Ishikawa (cell line): ENCODE measurements around the gene PLIN3.

Experiments
- CREB1 ChIP-seq: IDR thresholded peaks from 2 replicates; pipeline ENCODE4 v1.6.1; 2012; ENCODE audit warnings: low read depth
- EGR1 ChIP-seq: IDR thresholded peaks from 2 replicates; pipeline ENCODE4 v1.6.1; 2012
- RAD21 ChIP-seq: IDR thresholded peaks from 2 replicates; pipeline ENCODE4 v1.6.1; 2012; ENCODE audit warnings: low read depth
- REST ChIP-seq: IDR thresholded peaks from 2 replicates; pipeline ENCODE4 v1.6.1; 2012; ENCODE audit warnings: low read depth, mild to moderate bottlenecking
- TAF1 ChIP-seq: IDR thresholded peaks from 2 replicates; pipeline ENCODE4 v1.6.1; 2012; ENCODE audit warnings: low read depth, mild to moderate bottlenecking
- TCF12 ChIP-seq: IDR thresholded peaks from 2 replicates; pipeline ENCODE4 v1.6.1; 2012; ENCODE audit warnings: low read depth
- YY1 ChIP-seq: IDR thresholded peaks from 2 replicates; pipeline ENCODE4 v1.6.1; 2012; ENCODE audit warnings: low read depth
- ZBTB7A ChIP-seq: IDR thresholded peaks from 2 replicates; pipeline ENCODE4 v1.6.1; 2012; ENCODE audit warnings: low read depth

GRCh38 chr19:4830332-4830731 is 37.1 kb downstream of the PLIN3 start:
- TF ChIP-seq REST = no peak
- no peak for TF ChIP-seq RAD21
- no peak for TF ChIP-seq CREB1
- no peak for TF ChIP-seq TCF12
- no peak for TF ChIP-seq EGR1
- TF ChIP-seq TAF1 = no peak
- TF ChIP-seq YY1 = no peak
- TF ChIP-seq ZBTB7A = no peak
